GM19468 (cell line): ENCODE results near the gene SLC6A12.
"Not testable (repeated sequence)": the region's sequence is repeated elsewhere in the genome, so short reads cannot be mapped to it uniquely, and the experiment has no call there.

Experiments
- ATAC-seq: cut with Tn5 transposase; IDR thresholded peaks from one replicate; pipeline ENCODE4 v1.9.1; 2021; ENCODE audit warnings: mild to moderate bottlenecking, moderate library complexity, moderate number of reproducible peaks; ENCODE audit not compliant: unreplicated experiment; ENCODE audit errors: extremely low read depth

The SLC6A12 gene

DNA sequence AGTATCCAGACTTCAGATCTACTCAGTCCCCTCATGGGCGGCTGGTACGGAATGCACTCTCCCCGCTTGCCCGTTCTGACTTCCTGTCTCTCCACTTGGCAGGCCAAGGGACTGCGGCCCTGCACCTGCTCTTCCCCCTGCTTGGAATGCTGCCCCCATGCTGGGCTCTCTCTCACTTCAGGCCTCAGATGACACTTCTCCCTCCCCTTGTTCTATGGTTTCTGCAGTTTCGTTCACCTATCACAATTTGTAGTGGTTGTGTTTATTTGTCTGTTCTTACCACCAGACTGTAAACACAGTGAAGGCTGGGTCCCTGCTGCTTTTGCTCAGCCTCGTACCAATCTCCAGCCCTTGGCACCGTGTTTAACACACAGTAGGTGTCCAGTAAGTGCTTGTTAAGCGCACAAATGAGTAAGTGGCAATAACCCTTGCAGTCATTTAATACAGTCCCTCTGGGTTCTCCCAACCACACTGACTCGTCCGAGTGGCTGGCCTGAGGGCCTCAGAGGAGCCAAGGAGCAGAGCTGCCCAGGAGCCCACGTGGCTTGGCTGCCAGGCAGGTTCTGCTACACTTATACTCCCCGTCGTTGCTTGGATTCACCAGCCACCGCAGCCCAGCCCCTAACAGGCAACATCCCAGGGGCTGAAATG is 11.8 kb downstream of the SLC6A12 start:
- no peak for ATAC-seq

DNA sequence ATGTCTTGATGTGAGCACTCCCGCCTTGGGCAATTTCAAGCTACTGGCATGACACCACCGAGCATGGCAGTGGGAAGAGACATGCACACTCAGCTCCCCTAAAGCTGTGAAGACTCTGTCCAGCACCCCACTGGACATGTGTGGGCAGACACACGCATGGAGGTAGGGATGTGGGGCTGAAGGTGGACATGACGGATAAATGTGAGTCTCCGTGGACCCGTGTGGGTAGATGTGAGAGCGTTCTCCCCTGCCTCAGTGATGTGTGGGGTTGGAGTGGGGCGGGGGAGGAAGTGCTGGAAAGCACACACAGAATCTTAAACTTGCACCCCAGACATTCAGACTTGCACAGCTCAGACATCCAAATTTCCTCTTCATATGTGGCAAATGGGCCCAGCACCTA is 12.6 kb downstream of the SLC6A12 start:
- no peak for ATAC-seq

- ATAC-seq, result no peak
These were observed 15.3 kb downstream of the SLC6A12 start for GRCh38 chr12:198705-199104.

DNA sequence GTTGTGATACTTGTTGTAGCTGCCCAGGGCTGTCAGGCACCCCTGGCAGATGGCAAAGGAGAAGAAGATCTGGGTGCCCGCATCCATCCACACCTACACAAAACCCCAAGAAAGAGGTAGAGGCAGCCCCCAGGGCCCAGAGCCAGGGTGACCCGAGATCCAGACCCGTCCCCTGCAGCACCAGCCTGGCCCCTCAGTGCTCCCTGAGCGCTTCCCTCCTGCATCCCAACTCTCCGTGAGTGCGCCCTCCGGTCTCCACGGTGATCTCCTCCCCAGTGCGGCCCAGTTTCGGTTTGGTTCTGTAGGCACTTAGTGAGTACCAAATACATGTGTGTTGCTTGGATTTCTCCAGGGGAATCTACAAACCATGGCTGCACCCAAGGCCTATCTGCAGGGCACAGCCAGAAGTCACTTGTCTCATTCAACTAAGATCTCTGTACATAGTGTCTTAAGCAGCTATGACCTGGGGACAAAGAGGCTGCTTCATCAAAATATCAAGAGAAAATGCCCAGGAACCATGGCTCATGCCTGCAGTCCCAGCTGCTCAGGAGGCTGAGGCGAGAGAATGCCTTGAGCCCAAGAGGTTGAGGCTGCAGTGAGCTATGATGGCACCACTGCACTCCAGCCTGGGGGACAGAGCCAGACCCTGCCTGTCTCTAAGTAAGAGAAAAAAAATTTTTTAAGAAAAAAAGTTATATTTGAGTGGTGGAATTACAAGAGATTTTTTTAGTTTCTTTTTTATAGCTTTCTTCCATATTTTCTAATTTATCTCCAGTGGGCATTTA is 15.9 kb downstream of the SLC6A12 start:
- no peak for ATAC-seq

GRCh38 chr12:197347-197746 is 16.6 kb downstream of the SLC6A12 start:
- no peak for ATAC-seq

DNA sequence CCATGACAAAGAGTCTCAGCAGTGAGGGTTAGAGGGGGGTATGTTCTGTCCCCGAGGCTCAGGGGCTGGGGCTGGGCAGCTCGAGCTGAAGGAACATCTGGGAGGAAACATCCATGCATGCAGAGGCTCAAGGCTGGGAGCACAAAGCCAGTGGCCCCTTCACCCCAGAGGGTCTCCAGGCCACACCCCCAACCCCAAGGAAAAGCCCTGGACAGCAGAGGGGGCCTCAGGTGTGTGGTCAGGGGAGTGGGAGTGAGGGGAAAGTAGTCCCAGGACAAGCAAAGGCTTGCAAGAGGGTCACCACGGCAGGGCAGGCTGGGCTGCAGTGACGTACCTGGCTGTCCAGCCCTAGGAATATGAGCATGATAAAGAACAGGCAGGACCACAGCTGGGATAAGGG is 17.5 kb downstream of the SLC6A12 start:
- ATAC-seq, result no peak

GRCh38 chr12:195951-196350 is 18.0 kb downstream of the SLC6A12 start:
- no peak for ATAC-seq

DNA sequence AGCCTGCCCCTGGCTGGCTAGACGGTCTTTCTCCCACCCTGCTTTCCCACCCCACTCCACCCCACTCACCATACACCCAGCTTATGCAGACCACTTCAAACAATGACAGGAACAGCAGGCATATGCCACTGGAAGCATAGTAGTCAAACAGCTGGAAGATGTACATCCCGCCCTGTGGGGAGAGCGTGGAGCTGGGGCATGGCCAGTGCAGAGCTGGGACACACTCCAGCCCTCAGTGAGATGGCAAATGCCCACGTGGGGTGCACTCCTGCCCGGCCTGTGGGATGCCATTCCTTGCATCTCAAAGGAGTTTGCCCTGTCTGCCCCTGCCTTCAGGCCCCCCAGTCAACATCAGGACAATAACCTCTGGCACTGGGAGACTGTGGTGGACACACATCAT is 18.8 kb downstream of the SLC6A12 start:
- ATAC-seq, result no peak

- ATAC-seq, result no peak
These were observed 19.7 kb downstream of the SLC6A12 start for GRCh38 chr12:194276-194675.

DNA sequence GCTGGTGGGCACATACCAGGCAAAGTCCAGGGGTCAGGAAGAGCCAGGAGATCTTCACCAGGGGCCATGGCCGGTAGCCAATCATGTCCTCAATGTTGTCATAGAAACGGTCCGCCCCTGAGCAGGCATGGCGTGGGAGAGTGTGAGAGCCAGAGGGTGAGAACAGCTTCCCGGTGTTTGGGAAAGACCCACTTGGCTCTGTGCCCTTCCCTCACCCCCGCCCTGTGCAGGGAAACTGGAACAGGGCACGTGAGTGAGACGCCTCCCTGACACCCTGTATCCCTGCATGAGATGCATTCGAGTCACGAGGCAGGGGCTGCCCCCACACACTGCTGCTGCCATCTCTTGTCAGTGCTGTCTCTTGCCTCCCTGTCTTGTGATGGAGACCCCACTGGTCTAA is 20.7 kb downstream of the SLC6A12 start:
- ATAC-seq, result no peak

- no peak for ATAC-seq
These were observed 22.4 kb downstream of the SLC6A12 start for GRCh38 chr12:191541-191940.

DNA sequence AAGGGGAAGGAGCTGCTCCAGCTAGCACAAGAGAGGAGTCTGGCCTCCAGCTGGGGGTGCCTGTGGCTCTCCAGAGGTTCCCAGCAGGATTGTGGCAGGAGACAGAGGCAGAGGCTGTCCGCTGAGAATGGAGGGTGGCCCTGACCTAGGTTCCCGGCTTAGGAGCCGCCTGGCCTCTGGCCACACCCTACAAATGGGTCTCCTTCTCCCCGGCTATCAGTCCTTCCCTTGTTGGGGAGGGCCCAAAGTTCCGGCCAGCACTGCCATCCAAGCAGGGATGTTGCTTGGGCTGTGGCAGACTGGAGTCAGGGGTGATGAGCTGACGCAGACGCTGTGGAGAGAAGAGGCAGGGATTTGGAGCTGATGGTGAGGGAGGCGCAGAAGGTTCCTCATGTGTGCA is 23.1 kb downstream of the SLC6A12 start:
- ATAC-seq, result no peak

GRCh38 chr12:189622-189962 is 24.4 kb downstream of the SLC6A12 start:
- ATAC-seq, result no peak

GRCh38 chr12:188910-189621 is 24.9 kb downstream of the SLC6A12 start:
- ATAC-seq, result no peak

DNA sequence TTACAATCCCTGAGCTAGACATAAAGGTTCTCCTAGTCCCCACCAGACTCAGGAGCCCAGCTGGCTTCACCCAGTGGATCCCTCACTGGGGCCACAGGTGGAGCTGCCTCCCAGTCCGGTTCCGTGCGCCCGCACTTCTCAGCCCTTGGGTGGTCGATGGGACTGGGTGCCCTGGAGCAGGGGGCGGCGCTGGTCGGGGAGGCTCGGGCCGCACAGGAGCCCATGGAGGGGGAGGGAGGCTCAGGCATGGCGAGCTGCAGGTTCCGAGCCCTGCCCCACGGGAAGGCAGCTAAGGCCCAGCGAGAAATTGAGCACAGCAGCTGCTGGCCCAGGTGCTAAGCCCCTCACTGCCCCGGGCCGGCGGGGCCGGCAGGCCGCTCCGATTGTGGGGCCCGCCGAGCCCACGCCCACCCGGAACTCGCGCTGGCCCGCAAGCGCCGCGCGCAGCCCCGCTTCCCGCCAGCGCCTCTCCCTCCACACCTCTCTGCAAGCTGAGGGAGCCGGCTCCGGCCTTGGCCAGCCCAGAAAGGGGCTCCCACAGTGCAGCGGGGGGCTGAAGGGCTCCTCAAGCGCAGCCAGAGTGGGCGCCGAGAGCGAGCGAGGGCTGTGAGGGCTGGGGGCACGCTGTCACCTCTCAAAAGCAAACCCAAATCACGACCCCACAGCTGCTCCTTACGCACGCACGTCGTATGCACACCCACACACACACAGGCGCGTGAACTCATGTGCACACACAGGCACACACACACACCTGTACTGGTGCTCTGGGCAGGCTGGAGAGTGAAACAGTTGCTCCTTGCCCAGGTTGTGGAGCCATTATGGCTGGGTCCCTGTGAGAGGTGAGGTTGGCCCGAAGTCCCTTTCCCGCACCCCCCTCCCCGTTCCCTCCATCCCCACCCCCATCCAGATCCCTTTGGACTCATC is 25.7 kb downstream of the SLC6A12 start:
- not testable (repeated sequence) for ATAC-seq

DNA sequence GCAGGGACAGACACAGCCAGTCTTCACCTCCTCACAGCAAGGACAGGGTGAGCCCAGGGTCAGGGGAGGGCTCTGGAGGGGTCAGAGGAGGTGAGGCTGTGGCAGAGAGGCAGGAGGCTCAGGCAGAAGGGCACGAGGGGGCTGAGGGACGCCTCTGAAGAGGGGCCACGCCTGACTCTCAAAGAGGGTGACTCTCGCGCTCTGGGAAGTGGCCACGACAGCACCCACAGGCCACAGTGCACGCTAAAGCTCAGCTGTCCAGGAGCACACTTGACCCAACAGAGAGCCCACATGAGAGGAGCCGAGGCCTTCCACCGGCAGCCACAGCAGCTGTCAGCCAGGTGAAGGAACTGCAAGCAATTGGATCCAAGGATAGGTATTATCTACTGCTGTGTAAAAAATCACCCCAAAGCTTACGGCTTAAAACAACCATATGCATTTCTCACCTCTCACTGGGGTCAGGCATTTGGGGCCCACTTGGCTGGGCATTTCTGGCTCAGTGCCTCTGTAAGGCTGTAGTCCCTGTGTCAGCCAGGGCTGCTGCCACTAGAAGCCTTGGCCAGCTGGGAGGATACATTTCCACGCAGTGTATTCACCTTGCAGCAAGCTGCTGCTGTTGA is 27.8 kb downstream of the SLC6A12 start:
- ATAC-seq, result no peak

DNA sequence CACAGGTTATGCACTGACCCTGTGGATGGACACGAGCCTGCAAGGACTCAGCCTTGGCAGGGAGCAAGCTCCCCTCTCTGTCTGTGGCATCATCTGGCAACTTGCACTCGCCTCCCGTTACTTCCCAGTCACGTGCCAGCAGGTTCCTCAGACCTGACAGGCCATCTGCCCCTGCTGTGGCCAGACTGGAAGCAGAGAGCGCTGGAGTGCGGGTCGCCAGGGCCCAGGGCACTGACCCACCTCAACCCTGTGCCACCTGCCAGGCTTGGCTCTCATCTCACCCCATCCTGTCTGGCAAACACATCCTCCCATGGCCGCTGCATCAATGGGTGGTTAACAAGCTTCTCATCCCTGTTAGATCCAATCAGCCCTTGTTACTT is 28.4 kb downstream of the SLC6A12 start:
- ATAC-seq, result no peak

GRCh38 chr12:184811-185575 is 29.0 kb downstream of the SLC6A12 start:
- no peak for ATAC-seq

DNA sequence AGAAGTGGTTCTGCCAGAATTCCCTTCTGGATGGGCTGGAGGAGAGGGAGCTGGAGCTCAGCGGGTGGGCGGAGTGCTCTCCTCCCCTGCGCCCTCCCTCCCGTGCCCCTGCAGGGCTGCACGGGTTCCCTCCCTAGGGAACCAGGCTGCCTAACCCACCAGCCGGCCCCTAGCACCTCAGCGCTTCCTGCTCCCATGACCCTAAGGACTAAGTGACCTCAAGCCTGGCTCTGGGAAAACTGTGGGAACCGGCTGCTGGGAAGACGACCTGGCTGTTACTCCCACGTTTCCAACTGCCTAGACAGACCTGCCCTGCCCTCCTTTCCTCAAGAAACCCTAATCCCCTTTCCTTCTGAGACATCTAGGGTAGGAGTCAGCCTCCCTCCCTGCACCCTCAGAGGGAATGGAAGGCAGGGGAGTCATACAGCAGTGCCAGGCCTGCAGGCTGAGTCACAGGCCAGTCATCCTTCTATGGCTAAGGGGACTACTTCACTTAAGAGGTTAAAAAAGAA is 31.5 kb downstream of the SLC6A12 start:
- no peak for ATAC-seq
